HepG2 (cell line): ENCODE measurements around the gene MIEF1. TPM values are rescaled to one million over a fixed set of nuclear protein-coding genes. Genes with fewer than 3 reads are reported as not detected.

Experiments
- MBNL3 ChIP-seq: fragments of 250-450 bp; sonication (Bioruptor Pico); conservative IDR thresholded peaks from 2 replicates; pipeline ENCODE4 v1.8.0; 2022; ENCODE audit warnings: mild to moderate bottlenecking, inconsistent platforms
- NFE2L2 ChIP-seq: fragments of 150-350 bp; IDR thresholded peaks from 2 replicates; pipeline ENCODE4 v1.6.1; 2014; ENCODE audit warnings: low read length
- TRIM22 ChIP-seq: fragments of 450-650 bp; IDR thresholded peaks from 2 replicates; pipeline ENCODE4 v1.6.1; 2017
- ZKSCAN5 ChIP-seq: sonication (generic); formaldehyde crosslinking; IDR thresholded peaks from 2 replicates; pipeline ENCODE4 v1.5.1; 2020; ENCODE audit warnings: mild to moderate bottlenecking, missing genetic modification reagents
- ZNF274 ChIP-seq: sonication (generic); formaldehyde crosslinking; IDR thresholded peaks from 2 replicates; pipeline ENCODE4 v1.5.1; 2020; ENCODE audit warnings: mild to moderate bottlenecking, missing genetic modification reagents
- polyA plus RNA-seq, 8 experiments: library from polyadenylated mRNA; depleted of rRNA in 3 of 8; stranded (reverse) in 7 of 8; unstranded in 1 of 8; fragments of >200 nt; fragmentation: Illumina TruSeq in 4 of 8; extraction: Trizol in 4 of 8; gene quantifications; 2 replicates each; pipeline versions ENCODE4 v1.2.1 to v1.2.3, GENCODE V29; 2011 to 2016; ENCODE audit warnings: low read depth in 4 of 8, missing spikeins in 1 of 8, mixed read lengths in 1 of 8; ENCODE audit not compliant: insufficient read depth in 1 of 8
- total RNA-seq, 5 experiments: library from RNA; depleted of rRNA; stranded (reverse); fragments of >200 nt; fragmentation: Illumina TruSeq; extraction: Trizol; gene quantifications; 2 replicates each; pipeline ENCODE4 v1.2.3, GENCODE V29; 2016; ENCODE audit warnings: low read depth in 1 of 5
- TF ChIP-seq, protein P1 (sequence below): sonication (generic); formaldehyde crosslinking; IDR thresholded peaks from 2 replicates; pipeline ENCODE4 v1.4.0; 2020; ENCODE audit warnings: missing genetic modification reagents, borderline replicate concordance
- TF ChIP-seq, protein P2 (sequence below): sonication (generic); formaldehyde crosslinking; IDR thresholded peaks from 2 replicates; pipeline ENCODE4 v1.5.0; 2020; ENCODE audit warnings: missing genetic modification reagents

MIEF1 gene
- total and polyA plus RNA-seq, 2 of the 13 experiments (the other 11 are each of a cell fraction or from before 2014, with no cell fraction given) = 21.7 to 34.8 TPM

GRCh38 chr22:39497429-39497828 is 4.7 kb upstream of the MIEF1 start (continued):
- TF ChIP-seq, protein P1, sequence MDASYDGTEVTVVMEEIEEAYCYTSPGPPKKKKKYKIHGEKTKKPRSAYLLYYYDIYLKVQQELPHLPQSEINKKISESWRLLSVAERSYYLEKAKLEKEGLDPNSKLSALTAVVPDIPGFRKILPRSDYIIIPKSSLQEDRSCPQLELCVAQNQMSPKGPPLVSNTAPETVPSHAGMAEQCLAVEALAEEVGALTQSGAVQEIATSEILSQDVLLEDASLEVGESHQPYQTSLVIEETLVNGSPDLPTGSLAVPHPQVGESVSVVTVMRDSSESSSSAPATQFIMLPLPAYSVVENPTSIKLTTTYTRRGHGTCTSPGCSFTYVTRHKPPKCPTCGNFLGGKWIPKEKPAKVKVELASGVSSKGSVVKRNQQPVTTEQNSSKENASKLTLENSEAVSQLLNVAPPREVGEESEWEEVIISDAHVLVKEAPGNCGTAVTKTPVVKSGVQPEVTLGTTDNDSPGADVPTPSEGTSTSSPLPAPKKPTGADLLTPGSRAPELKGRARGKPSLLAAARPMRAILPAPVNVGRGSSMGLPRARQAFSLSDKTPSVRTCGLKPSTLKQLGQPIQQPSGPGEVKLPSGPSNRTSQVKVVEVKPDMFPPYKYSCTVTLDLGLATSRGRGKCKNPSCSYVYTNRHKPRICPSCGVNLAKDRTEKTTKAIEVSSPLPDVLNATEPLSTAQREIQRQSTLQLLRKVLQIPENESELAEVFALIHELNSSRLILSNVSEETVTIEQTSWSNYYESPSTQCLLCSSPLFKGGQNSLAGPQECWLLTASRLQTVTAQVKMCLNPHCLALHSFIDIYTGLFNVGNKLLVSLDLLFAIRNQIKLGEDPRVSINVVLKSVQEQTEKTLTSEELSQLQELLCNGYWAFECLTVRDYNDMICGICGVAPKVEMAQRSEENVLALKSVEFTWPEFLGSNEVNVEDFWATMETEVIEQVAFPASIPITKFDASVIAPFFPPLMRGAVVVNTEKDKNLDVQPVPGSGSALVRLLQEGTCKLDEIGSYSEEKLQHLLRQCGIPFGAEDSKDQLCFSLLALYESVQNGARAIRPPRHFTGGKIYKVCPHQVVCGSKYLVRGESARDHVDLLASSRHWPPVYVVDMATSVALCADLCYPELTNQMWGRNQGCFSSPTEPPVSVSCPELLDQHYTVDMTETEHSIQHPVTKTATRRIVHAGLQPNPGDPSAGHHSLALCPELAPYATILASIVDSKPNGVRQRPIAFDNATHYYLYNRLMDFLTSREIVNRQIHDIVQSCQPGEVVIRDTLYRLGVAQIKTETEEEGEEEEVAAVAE (CRISPR knock-in tag) = no peak
- TF ChIP-seq, protein P2, sequence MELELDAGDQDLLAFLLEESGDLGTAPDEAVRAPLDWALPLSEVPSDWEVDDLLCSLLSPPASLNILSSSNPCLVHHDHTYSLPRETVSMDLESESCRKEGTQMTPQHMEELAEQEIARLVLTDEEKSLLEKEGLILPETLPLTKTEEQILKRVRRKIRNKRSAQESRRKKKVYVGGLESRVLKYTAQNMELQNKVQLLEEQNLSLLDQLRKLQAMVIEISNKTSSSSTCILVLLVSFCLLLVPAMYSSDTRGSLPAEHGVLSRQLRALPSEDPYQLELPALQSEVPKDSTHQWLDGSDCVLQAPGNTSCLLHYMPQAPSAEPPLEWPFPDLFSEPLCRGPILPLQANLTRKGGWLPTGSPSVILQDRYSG = no peak
- TF ChIP-seq ZNF274 (CRISPR knock-in tag) = no peak
- TF ChIP-seq TRIM22 = no peak
- no peak for TF ChIP-seq NFE2L2
- no peak for TF ChIP-seq MBNL3 (CRISPR knock-in tag)
- TF ChIP-seq ZKSCAN5 = no peak
